ENCODE measurements around the gene MGAT5.

MGAT5 gene

DNA sequence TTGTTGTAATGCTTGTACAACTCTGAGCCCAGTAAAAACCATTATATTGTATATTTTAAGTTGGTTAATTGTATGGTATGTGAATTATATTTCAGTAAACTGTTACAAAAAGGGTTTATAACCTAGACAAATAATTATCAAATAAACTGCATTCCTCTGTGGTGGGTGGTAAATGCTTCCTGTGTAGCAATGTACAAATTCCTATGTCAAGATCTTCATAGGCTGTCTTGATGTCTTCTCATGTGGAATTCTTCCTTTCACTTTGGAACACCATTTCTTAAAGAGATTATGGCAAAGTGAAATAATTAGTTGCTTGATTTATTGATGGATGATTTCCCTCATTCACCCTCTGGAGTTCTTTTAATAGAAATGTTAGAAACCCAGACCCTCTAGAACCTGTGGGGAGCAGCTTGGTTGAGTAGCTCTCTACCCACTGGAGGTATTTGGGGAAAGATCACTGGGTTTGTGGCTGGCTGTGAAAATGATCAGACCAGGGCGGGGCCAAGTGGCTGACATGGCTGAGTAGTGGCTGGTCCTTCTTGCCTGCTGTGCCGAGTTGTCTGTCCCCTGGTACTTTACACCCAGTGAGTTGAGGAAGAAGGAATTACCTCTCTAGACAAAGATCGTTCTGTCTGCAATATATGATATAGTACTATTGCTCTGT is 22.4 kb upstream of the MGAT5 start:
- DNase-seq (ENCODE audit: low read depth in 2 of 3, low spot score in 2 of 3), result no peak

DNA sequence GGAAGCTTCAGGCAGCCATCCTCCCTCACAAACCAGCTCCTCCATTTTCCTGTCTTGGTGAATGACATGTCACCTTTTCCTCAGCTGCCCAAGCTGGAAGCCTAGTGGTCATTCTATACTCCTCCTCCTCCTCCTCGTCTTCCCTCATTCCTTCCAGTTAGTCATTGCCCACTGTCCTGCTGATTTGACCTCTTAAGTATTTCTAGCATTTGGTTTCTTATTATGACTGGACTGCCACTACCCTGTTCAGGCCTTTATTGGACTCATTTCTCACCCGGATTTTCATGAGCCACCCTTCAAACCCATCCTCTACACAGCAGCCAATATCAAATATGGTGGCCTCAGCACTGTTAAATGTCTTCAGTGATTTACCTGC is 21.9 kb upstream of the MGAT5 start:
- no peak for DNase-seq (ENCODE audit: low read depth in 2 of 3, low spot score in 2 of 3)

DNA sequence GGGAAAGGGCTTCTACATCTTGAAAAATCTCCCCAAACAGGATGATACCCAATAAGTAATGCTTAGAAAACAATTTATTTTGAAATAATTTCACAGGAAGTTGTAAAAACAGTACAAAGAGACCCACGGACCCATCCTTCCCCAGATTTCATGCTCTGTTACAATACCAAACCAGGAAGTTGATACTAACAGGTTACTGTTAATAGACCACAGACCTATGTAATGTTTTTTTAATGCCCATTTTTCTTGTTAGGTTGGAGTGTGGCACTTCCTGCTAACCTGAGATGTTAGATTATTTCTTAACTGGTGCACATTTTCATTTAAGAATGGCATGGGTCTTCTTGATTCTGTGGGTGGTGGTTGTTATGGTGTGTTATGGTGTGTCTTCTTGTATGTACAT is 21.4 kb upstream of the MGAT5 start:
- no peak for DNase-seq (ENCODE audit: low read depth in 2 of 3, low spot score in 2 of 3)

DNA sequence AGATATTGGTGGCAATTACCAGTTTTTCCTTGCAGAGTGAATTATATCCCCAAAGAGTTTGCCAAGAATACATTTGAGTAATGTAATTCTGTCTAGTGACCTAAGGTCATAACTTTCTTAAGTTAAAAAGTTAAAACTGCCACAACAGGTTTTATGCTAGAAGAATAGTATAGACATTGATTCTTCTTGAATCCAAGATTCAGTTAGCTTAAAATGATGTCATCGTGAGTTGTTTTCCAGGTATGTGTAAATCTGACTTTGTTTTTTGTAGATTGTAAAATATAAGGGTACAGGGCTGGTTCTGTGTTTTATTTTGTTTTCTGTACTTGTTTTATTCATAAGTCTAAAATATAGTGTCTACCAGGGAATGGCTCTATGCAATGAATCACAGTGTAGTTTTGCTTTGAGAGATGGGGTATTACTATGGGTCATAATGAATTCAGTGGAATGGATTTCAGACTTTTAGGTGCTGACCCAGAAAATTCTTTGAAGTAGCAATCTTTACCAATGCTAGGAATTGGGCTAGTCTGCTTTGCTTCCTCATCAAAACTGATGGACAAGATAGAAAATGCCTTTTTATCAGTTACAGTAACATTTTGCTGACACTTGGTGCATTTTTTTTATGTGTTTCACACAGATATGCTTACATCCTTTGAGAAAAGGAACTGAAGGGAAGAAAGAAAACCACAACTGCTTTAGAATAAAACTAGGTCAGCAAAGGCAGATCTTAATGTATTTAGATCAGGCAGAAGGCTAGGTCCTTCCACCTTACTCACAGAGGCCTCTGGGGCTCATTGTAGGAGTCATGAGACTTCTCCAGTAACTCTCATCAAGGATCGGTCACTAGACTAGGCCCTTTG is 20.8 kb upstream of the MGAT5 start:
- DNase-seq (ENCODE audit: low read depth in 2 of 3, low spot score in 2 of 3), result no peak

DNA sequence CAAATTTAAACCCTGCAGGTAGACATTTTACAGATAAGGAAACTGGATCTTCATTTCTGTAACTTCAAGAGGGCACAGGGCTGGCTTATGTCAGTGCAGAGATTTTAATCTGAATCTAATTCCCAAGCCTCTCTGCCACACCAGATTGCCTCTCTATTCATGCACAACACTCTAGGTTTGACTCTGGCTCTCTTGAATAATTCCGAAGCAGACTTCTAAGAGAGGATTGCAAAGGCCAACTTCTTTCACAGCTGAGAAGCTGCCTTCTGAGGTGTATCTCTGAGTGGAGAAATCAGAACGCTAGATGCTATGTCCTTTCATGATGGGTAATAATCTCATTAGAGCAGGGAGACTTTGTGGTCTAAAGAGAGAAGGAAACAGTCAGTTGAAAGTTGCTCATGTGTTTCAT is 20.1 kb upstream of the MGAT5 start:
- DNase-seq (ENCODE audit: low read depth in 2 of 3, low spot score in 2 of 3), result no peak

- no peak for DNase-seq (ENCODE audit: low read depth in 2 of 3, low spot score in 2 of 3)
Measured at GRCh38 chr2:134234535-134234934, 19.3 kb upstream of the MGAT5 start.

DNA sequence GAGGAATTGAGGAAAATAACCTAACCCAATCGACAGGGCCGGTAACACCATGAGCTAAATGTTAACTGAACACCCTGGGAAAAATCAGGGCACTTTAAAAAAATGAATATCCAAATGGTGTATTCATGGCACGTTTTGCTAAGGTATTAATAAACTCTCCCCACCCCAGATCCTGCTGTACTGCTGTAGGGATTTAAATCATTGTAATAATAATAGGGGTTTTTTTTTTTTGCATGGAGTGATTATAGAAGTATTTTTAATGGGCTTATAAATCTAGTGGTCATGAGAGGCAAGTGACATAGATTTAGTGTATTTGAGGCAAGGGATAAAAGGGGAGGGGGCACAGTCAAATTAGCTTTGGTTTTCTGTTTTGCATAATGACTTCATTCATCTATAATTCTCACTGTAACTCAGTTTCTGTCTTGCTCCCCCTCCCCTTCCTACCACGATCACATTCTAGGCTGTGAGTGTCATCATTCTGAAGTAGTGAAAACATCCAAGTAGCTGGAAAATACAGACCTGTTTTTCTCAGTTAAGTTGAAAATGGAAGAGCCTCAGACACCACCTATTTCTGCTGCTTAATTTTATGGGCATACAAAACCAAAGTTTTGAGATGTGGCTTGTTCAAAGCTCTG is 18.2 kb upstream of the MGAT5 start:
- no peak for DNase-seq (ENCODE audit: low read depth in 2 of 3, low spot score in 2 of 3)

GRCh38 chr2:134238371-134238770 is 15.5 kb upstream of the MGAT5 start:
- no peak for DNase-seq (ENCODE audit: low read depth in 2 of 3, low spot score in 2 of 3)

DNA sequence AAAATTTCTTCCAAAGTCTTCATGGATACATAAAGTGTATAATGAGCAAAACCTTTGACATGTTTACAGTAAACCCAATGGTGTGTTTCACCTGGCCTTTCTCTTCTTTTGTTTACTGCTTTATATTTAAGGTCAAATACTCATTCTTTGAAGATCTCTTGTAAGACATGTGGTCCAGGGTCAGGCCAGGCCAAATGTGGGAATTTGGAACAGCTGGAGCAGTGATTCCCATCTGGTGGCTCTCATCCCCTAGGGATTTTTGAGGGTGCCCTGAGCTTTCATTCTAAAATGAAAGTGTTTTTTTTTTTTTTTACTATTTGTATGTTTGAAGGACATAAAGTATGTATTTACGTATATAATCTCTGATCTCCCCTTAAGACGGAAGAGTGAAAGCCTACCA is 13.8 kb upstream of the MGAT5 start:
- DNase-seq (ENCODE audit: low read depth in 2 of 3, low spot score in 2 of 3), result no peak

DNA sequence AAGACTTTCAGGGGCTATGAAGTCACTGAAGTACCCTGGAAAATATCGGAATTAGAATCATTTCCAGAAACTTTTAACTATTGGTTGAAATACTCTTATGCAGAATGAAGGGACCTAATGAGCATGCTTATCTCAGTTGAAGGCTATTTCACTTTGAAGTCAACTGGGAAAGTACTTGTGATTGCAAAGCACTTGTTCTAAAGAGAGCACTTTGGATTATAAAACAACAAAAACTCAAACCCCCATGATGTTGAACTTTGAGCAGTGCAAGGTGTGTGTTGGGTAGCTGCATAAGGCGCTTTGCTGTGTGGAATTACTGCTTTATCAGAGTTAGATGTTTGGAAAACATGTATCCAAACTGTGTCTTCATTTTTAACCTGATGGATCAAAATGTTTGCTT is 12.0 kb upstream of the MGAT5 start:
- DNase-seq (ENCODE audit: low read depth in 2 of 3, low spot score in 2 of 3), result no peak

GRCh38 chr2:134243244-134243643 is 10.6 kb upstream of the MGAT5 start:
- no peak for DNase-seq (ENCODE audit: low read depth in 2 of 3, low spot score in 2 of 3)

DNA sequence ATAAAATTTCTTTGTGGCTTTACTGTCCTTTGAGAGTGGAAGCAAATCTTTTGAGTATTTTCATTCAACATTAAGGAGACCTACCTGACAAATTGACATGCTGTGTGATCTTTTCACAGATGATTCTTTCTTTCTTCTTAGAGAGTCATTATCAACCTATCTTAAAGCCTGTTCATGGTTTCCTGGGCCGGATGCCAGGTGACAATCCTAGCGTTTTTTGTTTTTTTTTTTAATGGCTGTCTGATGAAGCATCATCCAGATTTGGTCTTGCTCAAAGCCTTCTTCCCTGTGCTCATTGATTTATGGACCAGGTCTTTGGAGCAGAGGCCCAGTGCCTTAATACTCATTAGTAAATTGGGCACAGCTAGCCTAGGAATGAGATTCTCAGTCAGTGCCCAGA is 9.8 kb upstream of the MGAT5 start:
- DNase-seq (ENCODE audit: low read depth in 2 of 3, low spot score in 2 of 3), result no peak

- DNase-seq (ENCODE audit: low read depth in 2 of 3, low spot score in 2 of 3), result no peak
Measured at GRCh38 chr2:134244587-134244986, 9.3 kb upstream of the MGAT5 start.

DNA sequence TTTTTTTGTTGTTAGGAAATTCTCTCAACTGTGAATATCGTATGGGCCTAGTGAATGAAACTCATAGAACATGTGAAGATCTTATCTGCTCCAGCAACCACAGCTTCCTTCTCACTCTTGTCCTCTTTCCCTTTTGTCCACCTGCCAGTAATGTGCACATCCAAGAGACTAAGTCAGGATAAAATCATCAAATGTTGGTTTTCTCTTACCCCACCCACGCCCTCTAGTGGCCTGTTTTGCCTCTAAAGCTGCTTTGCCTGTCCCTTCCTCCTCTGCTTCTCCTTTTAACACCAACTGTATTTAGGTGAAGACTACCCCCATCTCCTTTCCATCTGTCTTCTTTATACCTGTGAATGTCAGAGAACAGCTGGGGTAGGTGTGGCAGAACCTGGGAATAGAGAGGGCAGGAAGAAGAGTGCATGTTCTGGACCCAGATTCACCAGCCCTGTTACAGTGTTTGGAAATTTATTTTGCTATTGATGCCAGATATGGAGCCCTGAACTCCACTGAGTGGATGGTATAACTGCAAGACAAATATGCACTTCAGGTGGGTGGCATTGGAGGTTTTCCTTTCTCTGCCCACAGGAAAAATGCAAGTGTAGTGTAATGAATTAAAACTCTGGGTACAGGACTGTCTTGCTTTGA is 8.4 kb upstream of the MGAT5 start:
- peak in 2 of 3 experiments; percentile 26 to 56 for DNase-seq (ENCODE audit: low read depth in 2 of 3, low spot score in 2 of 3)

DNA sequence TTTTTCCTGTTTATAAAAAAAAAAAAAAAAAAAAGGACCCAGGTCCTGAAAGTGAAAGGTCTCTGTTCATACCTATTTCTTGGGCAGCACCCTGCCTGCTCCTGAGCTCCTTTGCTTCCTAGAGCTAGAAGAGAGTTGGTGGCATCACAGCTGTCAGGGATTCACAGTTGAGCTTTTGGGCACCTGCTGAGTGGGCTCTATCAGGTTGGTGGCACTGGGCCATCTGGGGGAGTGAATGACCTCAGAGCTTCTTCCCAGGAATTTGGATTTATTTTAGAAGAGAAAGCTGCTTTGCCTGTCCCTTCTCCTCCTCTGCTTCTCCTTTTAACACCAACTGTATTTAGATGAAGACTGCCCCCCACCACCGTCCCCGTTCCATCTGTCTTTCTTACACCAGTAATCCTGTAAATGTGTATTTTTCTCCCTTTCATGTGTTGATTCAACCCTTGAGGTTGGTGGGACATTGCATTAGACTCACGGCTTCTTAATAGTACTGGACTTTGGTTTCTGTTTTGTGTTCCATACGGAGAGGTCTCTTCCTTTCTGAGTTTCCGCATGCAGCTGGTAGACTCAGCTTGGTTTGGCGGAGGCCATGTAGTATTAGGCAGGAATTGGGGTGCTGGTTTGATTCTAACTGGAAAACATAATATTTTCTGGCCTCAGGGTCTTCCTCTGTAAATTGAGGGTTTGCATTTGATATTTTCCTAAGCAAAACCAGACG is 7.6 kb upstream of the MGAT5 start:
- DNase-seq (ENCODE audit: low read depth in 2 of 3, low spot score in 2 of 3), result no peak

GRCh38 chr2:134247679-134248078 is 6.2 kb upstream of the MGAT5 start:
- DNase-seq (ENCODE audit: low read depth in 2 of 3, low spot score in 2 of 3), result no peak

DNA sequence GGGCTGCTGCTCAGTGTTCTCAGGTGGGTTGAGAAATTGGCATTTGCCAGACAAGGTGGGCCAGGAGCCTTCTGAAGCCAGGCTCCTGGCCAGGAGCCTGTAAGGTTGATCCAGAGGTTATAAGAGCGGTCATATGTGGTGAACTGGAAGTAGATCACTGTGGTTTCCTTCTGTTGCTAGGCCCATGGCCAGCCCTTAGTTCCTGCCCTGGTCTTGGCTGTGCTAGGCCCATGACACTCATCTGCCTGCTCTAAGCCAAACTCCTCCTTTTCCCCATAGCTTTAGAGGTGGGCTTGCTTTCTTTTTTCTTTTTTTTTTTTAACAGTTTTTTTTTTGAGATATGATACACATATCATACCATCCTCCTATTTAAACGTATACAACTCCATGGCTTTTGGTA is 5.0 kb upstream of the MGAT5 start:
- DNase-seq (ENCODE audit: low read depth in 2 of 3, low spot score in 2 of 3), result no peak

GRCh38 chr2:134249755-134250154 is 4.1 kb upstream of the MGAT5 start:
- DNase-seq (ENCODE audit: low read depth in 2 of 3, low spot score in 2 of 3), result no peak

DNA sequence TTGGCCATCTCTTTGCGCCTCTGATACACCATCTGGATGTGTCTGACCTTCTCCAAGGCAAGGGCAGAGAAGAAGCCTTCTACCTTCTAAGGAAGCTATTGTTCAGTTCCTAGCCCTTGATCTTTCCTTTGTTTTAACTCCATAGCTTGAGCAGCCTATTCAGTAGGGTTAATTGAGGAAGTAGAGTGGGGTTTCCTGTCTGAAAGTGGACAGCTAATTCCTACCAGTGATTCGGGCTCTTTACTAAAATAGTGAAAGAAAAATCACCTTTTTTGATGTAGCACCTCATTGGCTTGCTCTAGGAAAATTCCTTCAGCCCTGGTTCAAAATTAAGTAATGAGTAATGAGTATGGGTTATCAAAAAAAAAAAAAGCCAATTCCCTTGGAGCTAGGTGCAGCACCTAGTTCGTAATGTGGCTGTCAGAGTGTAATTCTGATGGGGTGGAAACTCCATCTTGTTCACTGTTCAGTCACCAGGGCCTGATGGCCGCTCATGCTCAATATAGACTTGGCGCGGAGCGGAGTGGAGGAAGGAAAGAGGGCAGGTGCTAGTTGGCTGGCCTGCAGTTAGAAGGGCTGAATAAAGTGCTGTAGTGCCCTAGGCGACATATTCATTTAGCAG is 2.9 kb upstream of the MGAT5 start:
- no peak for DNase-seq (ENCODE audit: low read depth in 2 of 3, low spot score in 2 of 3)

- no peak for DNase-seq (ENCODE audit: low read depth in 2 of 3, low spot score in 2 of 3)
Measured at GRCh38 chr2:134252092-134252750, 1.7 kb upstream of the MGAT5 start.

Data from activated CD8-positive, alpha-beta memory T cell treated with anti-CD3 and anti-CD28 coated beads for 48 hours (primary cell).